Effector CD8-positive, alpha-beta T cell (primary cell): Measurements from ENCODE around the gene OPCML.

ENCODE experiments used
- DNase-seq: peaks from one replicate; lab custom pipeline; 2025; lab: John Stamatoyannopoulos, UW

Gene OPCML

GRCh38 chr11:133133606-133134005, 398.7 kb downstream of the OPCML start:
- DNase-seq, result no peak

GRCh38 chr11:133133050-133133449, 399.3 kb downstream of the OPCML start:
- DNase-seq, result no peak

DNA sequence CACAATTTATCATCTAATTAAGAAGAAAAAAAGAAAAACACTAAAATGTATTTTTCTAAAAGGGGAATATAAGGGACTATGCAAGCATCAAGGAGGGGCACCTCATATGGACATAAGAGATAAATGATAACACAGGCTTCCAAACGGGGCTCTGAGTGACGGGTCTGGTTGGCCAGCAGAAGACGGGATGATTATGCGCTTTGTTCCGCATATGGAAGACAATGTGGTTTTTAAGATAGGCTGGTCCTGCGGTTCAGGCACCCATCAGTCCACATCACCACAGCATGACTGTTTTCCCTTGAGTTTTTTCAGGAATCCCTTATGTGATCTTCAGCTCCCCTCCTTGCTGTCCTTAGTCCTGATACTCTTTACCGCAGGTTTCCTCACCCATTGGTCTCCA, 404.6 kb downstream of the OPCML start:
- no peak for DNase-seq

- DNase-seq, result no peak
Measured at GRCh38 chr11:133123796-133124195, 408.5 kb downstream of the OPCML start.

GRCh38 chr11:133123366-133123765, 408.9 kb downstream of the OPCML start:
- DNase-seq, result no peak

- DNase-seq, result no peak
Measured at GRCh38 chr11:133122256-133122655, 410.0 kb downstream of the OPCML start.

- DNase-seq, result no peak
Measured at GRCh38 chr11:133118563-133119268, 413.6 kb downstream of the OPCML start.

- no peak for DNase-seq
Measured at GRCh38 chr11:133115099-133115498, 417.2 kb downstream of the OPCML start.

DNA sequence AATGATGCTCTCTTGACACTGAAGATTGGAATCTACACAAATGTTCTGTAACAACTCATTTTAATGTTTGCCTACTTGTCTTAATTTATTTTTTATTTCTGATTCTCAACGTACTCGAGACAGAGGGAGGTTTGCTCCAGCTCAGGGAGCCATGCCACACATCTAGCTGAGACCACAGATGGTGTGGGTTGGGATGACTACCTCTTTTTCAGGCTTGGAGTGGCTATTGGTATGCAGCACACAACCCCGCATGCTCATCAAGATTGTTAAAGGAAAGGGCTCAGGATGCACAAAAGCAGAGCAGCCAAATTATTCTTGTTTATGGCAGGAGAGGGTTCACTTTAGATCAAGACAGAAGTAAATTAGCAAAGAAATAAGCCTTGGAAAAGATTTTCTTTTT, 424.5 kb downstream of the OPCML start:
- DNase-seq, result no peak

- no peak for DNase-seq
Measured at GRCh38 chr11:133107136-133107535, 425.2 kb downstream of the OPCML start.

GRCh38 chr11:133106417-133106816, 425.9 kb downstream of the OPCML start:
- no peak for DNase-seq

DNA sequence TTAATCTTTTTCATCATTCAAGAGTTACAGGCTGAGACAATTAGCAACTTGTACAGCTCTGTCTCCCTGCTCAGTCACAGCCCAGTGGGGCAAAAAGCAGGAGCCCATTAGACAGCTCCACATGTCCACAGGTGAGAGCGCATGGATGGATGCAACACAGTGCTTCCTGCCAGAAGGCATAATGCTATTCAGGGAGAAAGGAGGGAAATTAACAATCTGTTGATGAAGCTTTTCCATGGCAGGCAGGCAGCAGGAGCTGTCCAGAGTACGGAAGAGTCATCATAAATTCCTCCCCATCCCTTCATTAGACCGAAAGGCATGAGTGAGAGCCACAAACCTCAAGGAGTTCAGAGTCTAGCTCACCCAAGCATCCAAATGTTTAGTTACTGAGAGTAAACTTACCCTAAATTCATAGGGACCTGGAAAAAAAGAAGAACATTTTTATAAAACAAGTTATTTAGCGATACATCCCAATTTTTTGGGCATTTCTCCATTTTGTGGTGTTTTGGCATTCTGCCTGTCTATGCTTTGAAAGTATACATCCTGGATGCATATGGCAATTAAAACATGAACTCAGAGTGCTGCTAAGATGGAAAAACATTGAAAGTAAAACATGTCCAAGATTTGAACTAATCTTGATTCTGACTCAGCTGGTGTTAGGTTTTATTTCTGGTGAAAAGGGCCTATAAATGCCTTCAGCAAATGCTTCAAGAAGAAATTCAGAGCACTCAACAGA, 428.1 kb downstream of the OPCML start:
- no peak for DNase-seq

- DNase-seq, result no peak
Measured at GRCh38 chr11:133096981-133097380, 435.3 kb downstream of the OPCML start.

DNA sequence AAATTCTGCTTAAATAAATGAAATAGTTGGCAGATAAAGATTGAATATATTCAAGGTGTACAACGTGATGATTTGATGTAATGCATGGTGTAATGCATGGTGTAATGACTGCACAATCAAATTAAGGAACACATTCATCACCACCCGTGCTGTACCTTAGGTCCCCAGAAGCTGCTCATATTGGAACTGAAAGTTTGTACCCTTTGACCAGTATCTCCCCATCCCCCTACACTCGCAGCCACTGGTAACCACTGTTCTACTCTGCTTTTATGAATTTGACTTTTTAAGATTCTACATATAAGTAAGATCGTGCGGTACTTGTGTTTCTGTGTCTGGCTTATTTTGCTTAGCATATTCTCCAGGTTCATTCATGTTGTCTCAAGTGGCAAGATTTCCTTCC, 445.8 kb downstream of the OPCML start:
- DNase-seq, result no peak

- DNase-seq, result no peak
Measured at GRCh38 chr11:133082841-133083488, 449.3 kb downstream of the OPCML start.

DNA sequence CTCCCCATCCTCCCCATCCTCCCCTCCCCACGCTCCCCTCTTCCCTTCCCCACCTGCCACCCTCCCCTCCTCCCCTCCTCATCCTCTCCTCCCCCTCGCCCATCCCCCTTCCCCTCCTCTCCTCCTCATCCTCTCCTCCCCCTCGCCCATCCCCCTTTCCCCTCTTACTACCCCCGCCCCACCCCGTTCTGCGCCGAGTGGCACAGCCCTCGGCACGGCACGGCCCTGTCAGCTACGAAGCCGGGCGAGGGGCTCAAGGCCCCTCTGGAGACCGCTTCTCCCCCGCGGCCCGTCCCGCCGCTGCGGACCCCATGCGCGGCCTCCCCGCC, 449.9 kb downstream of the OPCML start:
- no peak for DNase-seq

GRCh38 chr11:133081730-133082452, 450.4 kb downstream of the OPCML start:
- no peak for DNase-seq

DNA sequence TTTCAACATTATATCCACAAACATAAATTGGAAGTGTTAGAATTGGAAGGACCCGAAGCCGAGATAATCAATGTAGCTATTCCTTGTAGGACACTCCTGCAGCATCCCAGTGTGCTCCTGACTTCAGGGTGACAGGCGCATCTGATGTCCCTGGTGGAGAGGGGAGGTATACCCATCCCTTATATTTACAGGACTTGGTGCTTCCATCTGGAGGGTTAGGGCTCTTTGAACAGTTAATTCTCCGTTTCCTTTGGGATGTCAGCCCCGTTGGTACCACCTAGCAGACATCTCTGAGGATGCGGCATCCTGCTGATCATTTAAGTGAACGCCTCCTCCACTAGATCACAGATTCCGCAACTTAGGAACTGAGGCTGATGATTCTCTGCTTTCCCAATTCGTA, 451.3 kb downstream of the OPCML start:
- no peak for DNase-seq

GRCh38 chr11:133078591-133079404, 453.5 kb downstream of the OPCML start:
- DNase-seq, result no peak

DNA sequence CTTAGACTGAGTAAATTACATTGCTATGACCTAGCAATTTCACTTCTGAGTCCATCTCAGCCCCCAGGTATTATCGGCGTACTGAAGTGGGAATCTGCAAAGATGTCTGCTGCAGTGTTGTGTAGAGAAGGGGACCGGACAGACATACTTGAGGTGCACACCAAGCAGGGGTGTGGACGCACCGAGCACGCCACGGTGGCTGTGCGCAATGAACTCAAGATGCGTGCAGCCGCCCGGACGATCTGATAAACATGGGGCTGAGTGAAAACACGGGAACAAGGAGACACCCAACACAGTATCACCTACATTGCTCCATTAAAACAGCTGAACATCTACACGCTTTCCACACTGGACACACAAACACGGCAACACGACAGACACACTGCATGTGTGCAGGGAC, 454.3 kb downstream of the OPCML start:
- no peak for DNase-seq

- no peak for DNase-seq
Measured at GRCh38 chr11:133075351-133075750, 456.9 kb downstream of the OPCML start.
